ENCODE data around the gene DHX38.

Gene DHX38

DNA sequence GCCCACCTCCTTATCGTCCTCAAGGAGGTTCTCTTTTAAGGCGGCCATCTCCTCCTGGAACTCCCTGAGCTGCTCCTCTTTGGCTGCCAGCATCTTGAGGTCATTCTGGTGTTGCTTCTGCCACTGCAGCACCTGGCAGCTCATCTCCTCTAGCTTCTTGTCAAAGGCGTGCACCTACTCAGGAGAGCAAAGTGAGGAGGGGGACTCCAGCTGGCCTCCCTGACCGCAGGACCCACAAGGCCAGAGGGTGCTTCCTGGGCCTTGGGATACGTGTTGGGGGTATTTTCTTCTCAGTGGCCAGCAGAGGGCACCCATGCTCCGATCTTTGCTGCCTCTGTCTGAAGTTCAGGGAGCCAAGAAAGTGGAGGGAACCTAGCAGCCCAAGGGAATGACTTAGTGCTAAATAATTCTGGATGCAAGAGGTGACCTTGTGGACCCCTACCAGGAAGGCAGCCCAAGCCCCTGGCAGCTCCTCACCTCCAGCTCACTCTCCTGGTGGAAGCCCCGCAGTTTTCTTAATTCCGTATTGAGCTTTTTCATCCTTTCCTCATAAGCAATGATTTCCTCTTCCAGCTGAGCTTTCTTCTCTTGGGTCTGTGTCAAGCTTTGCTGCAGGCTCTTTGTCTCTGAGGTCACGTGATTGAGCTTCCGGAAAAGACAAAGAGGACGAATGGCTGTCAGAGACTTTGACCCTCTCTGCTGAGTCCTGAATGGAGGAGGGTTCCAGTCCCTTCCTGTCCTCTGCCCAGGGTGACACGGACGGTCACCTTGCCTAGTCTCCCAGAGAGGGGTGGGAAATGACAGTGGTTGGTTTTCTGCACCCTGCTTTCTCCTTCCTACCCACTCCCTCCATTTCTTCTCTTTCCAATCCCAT lies 31.4 kb downstream of the DHX38 start:
- Histone ChIP-seq H3K4me2 (ENCODE audit: low read length) (no peak overlapping the region), H3K4me1 (ENCODE audit: control insufficient read depth in 1 of 2, insufficient read depth in 2 of 2, low read length in 2 of 2) (no peaks in the 10 kb centered on the region), H3K23ac (ENCODE audit: low read length) (no peak overlapping the region), H2BK12ac (ENCODE audit: low read length) (no peak overlapping the region), H4K8ac (ENCODE audit: low read depth, low read length) (no peak overlapping the region), H3K9me3 (ENCODE audit: insufficient read depth, low read depth, low read length) (no peaks in the 10 kb centered on the region), H3K14ac (ENCODE audit: low read length) (no peak overlapping the region), H4K12ac (ENCODE audit: low read depth, low read length) (no peak overlapping the region), H3K36me3 (ENCODE audit: control insufficient read depth in 1 of 2, insufficient read depth in 2 of 2, low read length in 2 of 2) (no peaks in the 10 kb centered on the region), H3K4ac (ENCODE audit: low read depth, low read length) (no peak overlapping the region), H3K27ac (ENCODE audit: low read depth, low read length) (no peak overlapping the region), H3K27me3 (ENCODE audit: insufficient read depth, low read length) (no peaks in the 10 kb centered on the region), H3K9ac (ENCODE audit: low read length) (no peak overlapping the region), H3K79me2 (ENCODE audit: control insufficient read depth, insufficient read depth, low read length, poor library complexity) (no peaks in the 10 kb centered on the region), H2BK5ac (ENCODE audit: low read depth, low read length, poor library complexity) (no peak overlapping the region), H4K91ac (ENCODE audit: low read depth, low read length) (no peak overlapping the region), H3K79me1 (ENCODE audit: low read length) (no peaks in the 10 kb centered on the region), H2BK120ac (ENCODE audit: insufficient read depth, low read length, poor library complexity) (no peak overlapping the region), H3K18ac (ENCODE audit: low read length) (no peak overlapping the region), H3K4me3 (ENCODE audit: low read depth, low read length) (no peak overlapping the region), H2AK5ac (ENCODE audit: low read length) (no peak overlapping the region), H2AFZ (ENCODE audit: insufficient read depth, low read length, poor library complexity) (no peak overlapping the region)
- WGBS (ENCODE audit: extremely low coverage, insufficient coverage, insufficient read length): no CpG with 5 or more reads among the region's 13 CpGs
- peak; percentile 49 to 76 for DNase-seq

DNA sequence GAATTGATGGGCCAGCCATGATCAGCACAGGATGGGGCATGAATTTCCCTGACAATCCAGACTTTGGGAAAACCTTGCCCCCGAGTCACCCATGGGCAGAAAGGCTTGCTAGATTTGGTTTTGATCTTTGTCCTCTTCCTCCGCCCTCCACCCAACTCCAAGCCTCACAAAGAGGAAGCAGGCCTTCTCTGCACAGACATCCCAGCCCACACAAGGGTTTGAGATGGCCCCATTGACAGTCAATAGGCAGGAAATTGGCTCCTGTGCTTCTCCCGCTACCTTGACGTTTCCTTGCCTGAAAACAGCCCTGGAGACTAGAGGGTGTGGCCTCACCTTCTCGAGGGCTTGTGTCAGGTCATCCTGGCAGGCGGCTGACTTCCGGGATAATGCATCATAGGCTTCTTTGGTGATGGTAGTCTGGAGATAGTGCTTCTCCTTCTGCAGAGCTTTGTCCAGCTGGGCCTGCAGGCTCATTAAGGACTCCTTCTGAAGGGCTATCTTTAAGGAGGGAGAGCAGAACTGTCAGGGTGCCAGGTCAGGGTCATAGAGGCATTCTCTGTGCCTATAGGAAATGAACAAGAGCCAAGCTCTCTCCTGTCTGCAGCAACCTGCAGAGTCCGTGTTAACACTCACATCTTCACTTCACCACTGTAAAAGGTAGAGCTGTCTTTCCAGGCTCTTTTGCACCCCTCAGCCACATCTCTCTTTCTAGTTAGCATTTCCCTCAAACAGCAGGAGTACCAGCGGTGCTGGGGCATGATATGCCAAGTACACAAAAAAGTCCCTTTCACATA lies 32.2 kb downstream of the DHX38 start:
- no peaks in the 10 kb centered on the region for H3K79me1 ChIP-seq (ENCODE audit: low read length)

DNA sequence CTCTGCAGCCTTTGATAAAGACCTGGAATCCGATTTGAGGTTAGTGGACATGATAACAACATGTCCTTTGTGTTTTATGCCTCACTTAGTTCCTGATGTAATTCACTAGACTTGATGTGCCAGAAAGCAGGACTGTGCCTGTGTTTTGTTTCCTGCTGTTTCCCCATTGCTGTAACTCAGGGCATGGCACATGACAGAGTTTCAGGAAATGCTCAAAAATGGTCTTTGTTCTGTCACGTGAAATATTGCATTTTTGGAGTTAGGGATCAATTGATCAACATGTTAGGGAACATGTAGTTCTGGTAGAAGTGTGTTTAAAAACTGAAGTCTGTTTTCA lies 32.8 kb downstream of the DHX38 start:
- Histone ChIP-seq H3K18ac (ENCODE audit: low read length) (no peak overlapping the region), H2BK12ac (ENCODE audit: low read length) (no peak overlapping the region), H2BK5ac (ENCODE audit: low read depth, low read length, poor library complexity) (no peak overlapping the region), H4K12ac (ENCODE audit: low read depth, low read length) (no peak overlapping the region), H4K8ac (ENCODE audit: low read depth, low read length) (no peak overlapping the region), H3K9me3 (ENCODE audit: insufficient read depth, low read depth, low read length) (no peaks in the 10 kb centered on the region), H3K4ac (ENCODE audit: low read depth, low read length) (no peak overlapping the region), H2BK120ac (ENCODE audit: insufficient read depth, low read length, poor library complexity) (no peak overlapping the region), H3K36me3 (ENCODE audit: control insufficient read depth in 1 of 2, insufficient read depth in 2 of 2, low read length in 2 of 2) (no peaks in the 10 kb centered on the region), H3K23ac (ENCODE audit: low read length) (no peak overlapping the region), H3K4me3 (ENCODE audit: low read depth, low read length) (no peak overlapping the region), H3K27me3 (ENCODE audit: insufficient read depth, low read length) (no peaks in the 10 kb centered on the region), H4K91ac (ENCODE audit: low read depth, low read length) (no peak overlapping the region), H3K9ac (ENCODE audit: low read length) (no peak overlapping the region), H3K4me2 (ENCODE audit: low read length) (no peak overlapping the region), H3K27ac (ENCODE audit: low read depth, low read length) (no peak overlapping the region), H3K79me2 (ENCODE audit: control insufficient read depth, insufficient read depth, low read length, poor library complexity) (no peaks in the 10 kb centered on the region), H3K4me1 (ENCODE audit: control insufficient read depth in 1 of 2, insufficient read depth in 2 of 2, low read length in 2 of 2) (no peaks in the 10 kb centered on the region), H3K79me1 (ENCODE audit: low read length) (no peaks in the 10 kb centered on the region), H2AK5ac (ENCODE audit: low read length) (no peak overlapping the region), H3K14ac (ENCODE audit: low read length) (no peak overlapping the region), H2AFZ (ENCODE audit: insufficient read depth, low read length, poor library complexity) (no peak overlapping the region)
- no CpG with 5 or more reads among the region's 2 CpGs for WGBS (ENCODE audit: extremely low coverage, insufficient coverage, insufficient read length)
- no peak for DNase-seq

More for the DNA sequence above, 32.2 kb downstream of the DHX38 start:
- Histone ChIP-seq H4K8ac (ENCODE audit: low read depth, low read length) (no peak overlapping the region), H3K9ac (ENCODE audit: low read length) (no peak overlapping the region), H4K91ac (ENCODE audit: low read depth, low read length) (no peak overlapping the region), H3K23ac (ENCODE audit: low read length) (no peak overlapping the region), H3K27ac (ENCODE audit: low read depth, low read length) (no peak overlapping the region), H2BK5ac (ENCODE audit: low read depth, low read length, poor library complexity) (no peak overlapping the region), H3K14ac (ENCODE audit: low read length) (no peak overlapping the region), H3K4me3 (ENCODE audit: low read depth, low read length) (no peak overlapping the region), H4K12ac (ENCODE audit: low read depth, low read length) (no peak overlapping the region), H3K79me2 (ENCODE audit: control insufficient read depth, insufficient read depth, low read length, poor library complexity) (no peaks in the 10 kb centered on the region), H2AK5ac (ENCODE audit: low read length) (no peak overlapping the region), H2BK120ac (ENCODE audit: insufficient read depth, low read length, poor library complexity) (no peak overlapping the region), H2BK12ac (ENCODE audit: low read length) (no peak overlapping the region), H2AFZ (ENCODE audit: insufficient read depth, low read length, poor library complexity) (no peak overlapping the region), H3K36me3 (ENCODE audit: control insufficient read depth in 1 of 2, insufficient read depth in 2 of 2, low read length in 2 of 2) (no peaks in the 10 kb centered on the region), H3K4me1 (ENCODE audit: control insufficient read depth in 1 of 2, insufficient read depth in 2 of 2, low read length in 2 of 2) (no peaks in the 10 kb centered on the region), H3K4me2 (ENCODE audit: low read length) (no peak overlapping the region), H3K27me3 (ENCODE audit: insufficient read depth, low read length) (no peaks in the 10 kb centered on the region), H3K9me3 (ENCODE audit: insufficient read depth, low read depth, low read length) (no peaks in the 10 kb centered on the region), H3K4ac (ENCODE audit: low read depth, low read length) (no peak overlapping the region), H3K18ac (ENCODE audit: low read length) (no peak overlapping the region)
- WGBS (ENCODE audit: extremely low coverage, insufficient coverage, insufficient read length): no CpG with 5 or more reads among the region's 9 CpGs
- DNase-seq: peak in 1 of 2 donors; percentile 6

DNA sequence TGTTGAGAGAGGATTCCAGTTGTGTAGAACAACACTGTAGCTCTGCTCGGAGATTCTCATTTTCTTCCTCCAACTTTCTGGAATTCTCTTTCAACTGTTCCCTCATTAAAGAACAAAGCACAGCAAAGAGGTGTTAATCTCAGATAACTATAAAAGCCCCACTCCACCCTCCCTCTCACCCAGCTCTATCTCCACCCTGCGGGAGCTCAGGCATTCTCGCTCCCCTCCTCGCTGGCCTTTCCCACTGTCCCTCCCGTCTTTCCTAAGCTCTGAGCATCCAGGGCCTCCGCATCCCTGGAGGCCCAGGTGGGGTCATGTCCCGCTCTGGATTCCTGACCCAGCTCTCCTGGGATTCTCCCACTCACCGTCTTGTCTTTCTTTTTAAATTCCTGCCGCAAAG lies 35.1 kb downstream of the DHX38 start:
- Histone ChIP-seq H4K91ac (ENCODE audit: low read depth, low read length) (no peak overlapping the region), H3K4me2 (ENCODE audit: low read length) (no peak overlapping the region), H2AFZ (ENCODE audit: insufficient read depth, low read length, poor library complexity) (no peak overlapping the region), H3K23ac (ENCODE audit: low read length) (no peak overlapping the region), H3K18ac (ENCODE audit: low read length) (no peak overlapping the region), H4K8ac (ENCODE audit: low read depth, low read length) (no peak overlapping the region), H2AK5ac (ENCODE audit: low read length) (no peak overlapping the region), H3K4me3 (ENCODE audit: low read depth, low read length) (no peak overlapping the region), H3K14ac (ENCODE audit: low read length) (no peak overlapping the region), H3K4ac (ENCODE audit: low read depth, low read length) (no peak overlapping the region), H2BK5ac (ENCODE audit: low read depth, low read length, poor library complexity) (no peak overlapping the region), H3K9ac (ENCODE audit: low read length) (no peak overlapping the region), H3K27me3 (ENCODE audit: insufficient read depth, low read length) (no peaks in the 10 kb centered on the region), H3K36me3 (ENCODE audit: control insufficient read depth in 1 of 2, insufficient read depth in 2 of 2, low read length in 2 of 2) (no peaks in the 10 kb centered on the region), H3K4me1 (ENCODE audit: control insufficient read depth in 1 of 2, insufficient read depth in 2 of 2, low read length in 2 of 2) (no peaks in the 10 kb centered on the region), H3K79me1 (ENCODE audit: low read length) (no peaks in the 10 kb centered on the region), H4K12ac (ENCODE audit: low read depth, low read length) (no peak overlapping the region), H3K79me2 (ENCODE audit: control insufficient read depth, insufficient read depth, low read length, poor library complexity) (no peaks in the 10 kb centered on the region), H3K9me3 (ENCODE audit: insufficient read depth, low read depth, low read length) (no peaks in the 10 kb centered on the region), H3K27ac (ENCODE audit: low read depth, low read length) (no peak overlapping the region), H2BK12ac (ENCODE audit: low read length) (no peak overlapping the region), H2BK120ac (ENCODE audit: insufficient read depth, low read length, poor library complexity) (no peak overlapping the region)
- DNase-seq: no peak
- WGBS (ENCODE audit: extremely low coverage, insufficient coverage, insufficient read length): no CpG with 5 or more reads among the region's 9 CpGs
